GM10266 (cell line): ENCODE measurements around the gene ZNF503.

Experiments
- DNase-seq: peaks from one replicate; pipeline ENCODE4 v3.0.0; 2012; ENCODE audit errors: extremely low spot score
- TF ChIP-seq, protein P1 (sequence below): IDR thresholded peaks from 2 replicates; pipeline ENCODE4 v1.5.1; 2012; ENCODE audit warnings: mild to moderate bottlenecking, low read depth; ENCODE audit not compliant: control insufficient read depth, insufficient read depth; ENCODE audit errors: missing control alignments

ZNF503 gene

GRCh38 chr10:75350791-75351190 is 50.8 kb downstream of the ZNF503 start:
- TF ChIP-seq, protein P1, sequence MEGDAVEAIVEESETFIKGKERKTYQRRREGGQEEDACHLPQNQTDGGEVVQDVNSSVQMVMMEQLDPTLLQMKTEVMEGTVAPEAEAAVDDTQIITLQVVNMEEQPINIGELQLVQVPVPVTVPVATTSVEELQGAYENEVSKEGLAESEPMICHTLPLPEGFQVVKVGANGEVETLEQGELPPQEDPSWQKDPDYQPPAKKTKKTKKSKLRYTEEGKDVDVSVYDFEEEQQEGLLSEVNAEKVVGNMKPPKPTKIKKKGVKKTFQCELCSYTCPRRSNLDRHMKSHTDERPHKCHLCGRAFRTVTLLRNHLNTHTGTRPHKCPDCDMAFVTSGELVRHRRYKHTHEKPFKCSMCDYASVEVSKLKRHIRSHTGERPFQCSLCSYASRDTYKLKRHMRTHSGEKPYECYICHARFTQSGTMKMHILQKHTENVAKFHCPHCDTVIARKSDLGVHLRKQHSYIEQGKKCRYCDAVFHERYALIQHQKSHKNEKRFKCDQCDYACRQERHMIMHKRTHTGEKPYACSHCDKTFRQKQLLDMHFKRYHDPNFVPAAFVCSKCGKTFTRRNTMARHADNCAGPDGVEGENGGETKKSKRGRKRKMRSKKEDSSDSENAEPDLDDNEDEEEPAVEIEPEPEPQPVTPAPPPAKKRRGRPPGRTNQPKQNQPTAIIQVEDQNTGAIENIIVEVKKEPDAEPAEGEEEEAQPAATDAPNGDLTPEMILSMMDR = no peak
- DNase-seq = no peak
